Measurements from ENCODE around the gene SMIM20. TPM values are rescaled to one million over a fixed set of nuclear protein-coding genes. Genes with fewer than 3 reads are reported as not detected.
A peak's percentile ranks its signal among the peaks of the same experiment; 100 is the strongest.

The SMIM20 gene
- total RNA-seq, 2 donors from 2014 or later = 35.9 to 40.8 TPM

DNA sequence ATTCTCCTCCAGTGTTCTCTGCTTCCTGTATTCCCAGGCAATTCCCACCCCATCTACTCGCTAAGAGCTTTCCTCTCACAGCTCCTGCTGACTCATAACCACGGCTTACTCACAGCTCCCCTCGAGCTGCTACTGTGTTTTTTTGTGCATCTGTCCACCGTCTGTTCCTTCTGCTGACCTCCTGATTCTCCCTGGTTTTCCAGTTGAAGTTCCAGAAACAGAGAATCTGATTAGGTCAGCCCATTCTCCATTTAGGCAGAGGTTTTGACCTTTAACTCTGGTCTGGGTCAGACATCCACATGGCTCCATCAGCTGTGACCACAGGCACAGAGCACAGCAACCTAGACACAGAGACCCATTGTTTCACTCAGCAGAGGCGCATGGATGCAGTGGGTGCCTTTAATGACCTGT is 5.5 kb upstream of the SMIM20 start:
- Mint-ChIP-seq H3K4me1 (peaks cover 7% of the 10 kb centered on the region), H3K27me3 (ENCODE audit: insufficient read depth) (peaks cover 22% of the 10 kb centered on the region), H3K36me3 (ENCODE audit: low read depth) (no peaks in the 10 kb centered on the region), H3K9me3 (peaks cover 7% of the 10 kb centered on the region), H3K27ac (no peak overlapping the region), H3K4me3 (no peak overlapping the region)
- Histone ChIP-seq H3K36me3 (ENCODE audit: control insufficient read depth, insufficient read depth, low read length) (no peaks in the 10 kb centered on the region), H3K9me3 (ENCODE audit: control insufficient read depth, low read length) (peaks cover 4% of the 10 kb centered on the region), H3K4me1 (ENCODE audit: control insufficient read depth, insufficient read depth, low read length) (no peaks in the 10 kb centered on the region), H3K9ac (ENCODE audit: extremely low read depth, low read length, poor library complexity, severe bottlenecking) (no peak overlapping the region), H3K4me3 (ENCODE audit: low read length) (no peak overlapping the region), H3K27me3 (ENCODE audit: control insufficient read depth, insufficient read depth, low read length, poor library complexity, severe bottlenecking) (no peaks in the 10 kb centered on the region), H3K27ac (ENCODE audit: low read depth, low read length) (no peak overlapping the region)
- TF ChIP-seq, protein P1, sequence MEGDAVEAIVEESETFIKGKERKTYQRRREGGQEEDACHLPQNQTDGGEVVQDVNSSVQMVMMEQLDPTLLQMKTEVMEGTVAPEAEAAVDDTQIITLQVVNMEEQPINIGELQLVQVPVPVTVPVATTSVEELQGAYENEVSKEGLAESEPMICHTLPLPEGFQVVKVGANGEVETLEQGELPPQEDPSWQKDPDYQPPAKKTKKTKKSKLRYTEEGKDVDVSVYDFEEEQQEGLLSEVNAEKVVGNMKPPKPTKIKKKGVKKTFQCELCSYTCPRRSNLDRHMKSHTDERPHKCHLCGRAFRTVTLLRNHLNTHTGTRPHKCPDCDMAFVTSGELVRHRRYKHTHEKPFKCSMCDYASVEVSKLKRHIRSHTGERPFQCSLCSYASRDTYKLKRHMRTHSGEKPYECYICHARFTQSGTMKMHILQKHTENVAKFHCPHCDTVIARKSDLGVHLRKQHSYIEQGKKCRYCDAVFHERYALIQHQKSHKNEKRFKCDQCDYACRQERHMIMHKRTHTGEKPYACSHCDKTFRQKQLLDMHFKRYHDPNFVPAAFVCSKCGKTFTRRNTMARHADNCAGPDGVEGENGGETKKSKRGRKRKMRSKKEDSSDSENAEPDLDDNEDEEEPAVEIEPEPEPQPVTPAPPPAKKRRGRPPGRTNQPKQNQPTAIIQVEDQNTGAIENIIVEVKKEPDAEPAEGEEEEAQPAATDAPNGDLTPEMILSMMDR (conservative IDR thresholded peaks at IDR 0.05) = no peak
- DNase-seq = no peak
- 63 to 86% methylated on average over 4 to 5 of the region's 5 CpGs for WGBS, 2 experiments (ENCODE audit: insufficient coverage in 1 of 2, insufficient read length in 1 of 2)

DNA sequence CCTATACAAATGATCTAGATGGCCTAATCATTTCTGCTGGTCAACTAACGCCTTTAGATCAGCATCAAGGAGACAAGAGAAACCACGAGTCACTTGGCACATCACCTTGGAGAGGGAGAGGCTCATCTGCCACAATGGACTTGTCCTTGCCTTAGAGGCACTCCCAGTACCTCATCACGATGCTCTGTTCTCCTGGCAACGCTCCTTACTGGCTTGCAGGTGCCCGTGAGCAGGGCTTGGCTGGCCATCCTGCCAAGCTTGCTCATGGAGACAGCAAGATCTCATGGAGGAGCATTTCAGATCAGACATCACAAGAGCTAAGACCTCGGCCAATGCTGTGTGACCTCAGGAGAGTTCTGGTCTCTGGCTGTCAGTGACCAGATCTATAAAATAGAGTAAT is 2.7 kb upstream of the SMIM20 start:
- H3K36me3 Mint-ChIP-seq (ENCODE audit: low read depth) = no peaks in the 10 kb centered on the region
- no peak overlapping the region for H3K4me3 ChIP-seq (ENCODE audit: low read length)
- H3K4me1 Mint-ChIP-seq = peaks cover 9% of the 10 kb centered on the region
- no peaks in the 10 kb centered on the region for H3K27me3 ChIP-seq (ENCODE audit: control insufficient read depth, insufficient read depth, low read length, poor library complexity, severe bottlenecking)
- no peak overlapping the region for H3K4me3 Mint-ChIP-seq
- no peak overlapping the region for H3K27ac ChIP-seq (ENCODE audit: low read depth, low read length)
- H3K9me3 Mint-ChIP-seq = peaks cover 7% of the 10 kb centered on the region
- peaks cover 22% of the 10 kb centered on the region for H3K27me3 Mint-ChIP-seq (ENCODE audit: insufficient read depth)
- H3K9me3 ChIP-seq (ENCODE audit: control insufficient read depth, low read length) = peaks cover 4% of the 10 kb centered on the region
- H3K9ac ChIP-seq (ENCODE audit: extremely low read depth, low read length, poor library complexity, severe bottlenecking) = no peak overlapping the region
- DNase-seq = no peak
- H3K27ac Mint-ChIP-seq = no peak overlapping the region
- TF ChIP-seq, protein P1 (conservative IDR thresholded peaks at IDR 0.05) = no peak
- WGBS, 2 experiments (ENCODE audit: insufficient coverage in 1 of 2, insufficient read length in 1 of 2) = 77 to 78% methylated on average over 6 of the region's 6 CpGs
- no peaks in the 10 kb centered on the region for H3K4me1 ChIP-seq (ENCODE audit: control insufficient read depth, insufficient read depth, low read length)
- H3K36me3 ChIP-seq (ENCODE audit: control insufficient read depth, insufficient read depth, low read length) = no peaks in the 10 kb centered on the region

DNA sequence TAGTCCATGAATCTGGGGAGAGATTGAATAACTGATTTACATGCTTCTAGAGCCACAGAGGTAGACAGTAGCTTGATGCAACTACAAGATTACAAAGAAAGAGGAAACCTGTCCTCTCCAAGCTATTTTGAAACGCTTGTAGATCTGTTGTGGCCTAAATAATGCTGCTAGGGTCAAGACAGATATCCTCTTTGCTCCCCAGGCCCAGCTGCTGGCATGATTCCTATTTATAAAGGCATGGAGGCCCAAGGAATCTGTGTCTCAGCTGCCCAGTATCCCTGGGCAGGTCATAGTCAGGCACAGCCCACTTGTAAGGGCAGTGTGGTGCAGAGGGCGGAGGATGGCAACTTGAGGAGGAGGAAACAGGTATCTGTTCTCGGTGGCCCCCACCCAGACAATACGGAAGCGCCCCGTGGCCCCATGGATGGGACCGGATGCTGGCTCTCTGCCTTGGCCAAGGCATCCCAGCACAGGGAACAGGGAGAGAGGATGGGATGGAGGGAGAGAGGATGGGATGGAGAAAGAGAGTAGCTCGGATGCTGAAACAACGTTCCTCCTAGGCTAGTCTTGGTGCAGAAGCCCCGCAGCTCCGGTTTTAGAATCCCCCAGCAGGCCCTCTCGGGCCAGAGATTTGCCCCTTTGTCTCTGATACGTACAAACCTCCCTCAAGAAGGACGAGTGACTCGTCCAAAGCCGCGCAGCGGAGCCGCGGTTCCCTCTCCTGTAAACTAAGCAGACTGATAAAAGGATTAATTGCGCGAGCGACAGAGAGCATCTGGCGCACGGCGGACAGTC is 767 bp upstream of the SMIM20 start:
- Histone ChIP-seq H3K36me3 (ENCODE audit: control insufficient read depth, insufficient read depth, low read length) (no peaks in the 10 kb centered on the region), H3K27me3 (ENCODE audit: control insufficient read depth, insufficient read depth, low read length, poor library complexity, severe bottlenecking) (no peaks in the 10 kb centered on the region), H3K9me3 (ENCODE audit: control insufficient read depth, low read length) (peaks cover 4% of the 10 kb centered on the region), H3K4me1 (ENCODE audit: control insufficient read depth, insufficient read depth, low read length) (no peaks in the 10 kb centered on the region), H3K4me3 (ENCODE audit: low read length) (peak overlapping the region; percentile 87), H3K27ac (ENCODE audit: low read depth, low read length) (no peak overlapping the region), H3K9ac (ENCODE audit: extremely low read depth, low read length, poor library complexity, severe bottlenecking) (peak overlapping the region; percentile 61)
- Mint-ChIP-seq H3K27ac (peak overlapping the region; percentile 94), H3K4me1 (peaks cover 7% of the 10 kb centered on the region), H3K27me3 (ENCODE audit: insufficient read depth) (peaks cover 22% of the 10 kb centered on the region), H3K36me3 (ENCODE audit: low read depth) (peaks cover 7% of the 10 kb centered on the region), H3K4me3 (peak overlapping the region; percentile 95), H3K9me3 (peaks cover 7% of the 10 kb centered on the region)
- 9 to 19% methylated on average over 19 to 26 of the region's 26 CpGs for WGBS, 2 experiments (ENCODE audit: insufficient coverage in 1 of 2, insufficient read length in 1 of 2)
- TF ChIP-seq, protein P1 (conservative IDR thresholded peaks at IDR 0.05) = no peak
- no peak for DNase-seq
